ENCODE measurements around the gene PDXP.
A peak's percentile ranks its signal among the peaks of the same experiment; 100 is the strongest.

- TF ChIP-seq CTCF (IDR thresholded peaks at IDR 0.05) (no peak), POLR2A (IDR thresholded peaks at IDR 0.05) (peak in 2 of 4 donors; percentile 12 to 37)
These were observed 20.0 kb upstream of the PDXP start for GRCh38 chr22:37638391-37639069.

All from esophagus squamous epithelium (tissue), 4 donors.